Epithelial cell of prostate (primary cell): ENCODE results near the gene SIGLEC6.

Experiments
- DNase-seq: peaks from one replicate; pipeline ENCODE4 v3.0.0-alpha.2; 2011; ENCODE audit warnings: low read depth, low spot score
- H3K27ac ChIP-seq: fragments of 450-650 bp; 2 replicates; pipeline ENCODE4 v1.5.1; 2017; ENCODE audit warnings: mild to moderate bottlenecking

Gene SIGLEC6

DNA sequence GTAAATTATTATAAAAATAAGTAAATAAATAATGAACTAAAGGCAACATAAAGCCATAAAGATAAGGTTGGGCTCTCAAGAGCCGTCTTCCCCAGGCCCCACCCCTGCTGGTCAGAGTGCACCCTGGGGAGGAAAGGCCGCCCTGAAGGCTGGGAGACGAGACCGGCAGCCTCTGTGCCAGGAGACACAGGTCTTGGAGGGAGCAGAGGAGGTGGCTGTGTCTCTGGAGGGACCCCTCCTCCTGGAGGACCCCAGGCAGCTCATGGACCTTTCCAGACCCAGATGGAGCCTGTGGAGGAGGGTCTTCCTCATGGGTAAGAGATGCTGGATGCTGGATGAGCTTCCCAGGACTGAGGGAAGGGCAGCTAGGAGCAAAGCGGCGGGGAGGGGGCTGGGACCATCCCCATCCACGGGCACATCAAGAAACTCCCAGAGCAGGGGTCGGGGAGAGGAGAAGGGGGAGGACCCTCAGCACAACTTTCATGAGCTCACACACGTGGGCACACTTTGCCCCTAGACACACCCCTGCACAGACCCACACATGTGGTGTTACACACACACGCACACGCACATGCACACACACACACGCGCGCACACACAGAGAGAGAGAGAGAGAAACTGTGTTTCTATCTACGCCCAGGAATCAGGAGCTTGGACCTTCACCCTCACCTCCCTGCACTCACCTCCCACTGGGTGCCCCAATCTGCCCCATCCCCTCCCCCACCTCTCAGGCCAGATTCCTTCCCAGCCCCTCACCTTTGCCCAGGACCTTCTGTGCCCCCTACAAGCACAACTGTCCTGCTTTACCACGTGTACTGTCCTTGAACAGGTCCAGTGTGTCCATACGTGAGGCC is 52.9 kb downstream of the SIGLEC6 start, which contains the start of gene CEACAM18:
CEACAM18 (plus strand) TSS at position 159 of the 854 bp plus-strand sequence.
- H3K27ac ChIP-seq, result no peak within 1 kb of the TSS
- no peak for DNase-seq

- DNase-seq, result no peak
- H3K27ac ChIP-seq, result no peak overlapping the region
These were observed 54.1 kb downstream of the SIGLEC6 start for GRCh38 chr19:51477344-51477743.

GRCh38 chr19:51476164-51476563 is 55.3 kb downstream of the SIGLEC6 start:
- H3K27ac ChIP-seq, result no peak overlapping the region
- DNase-seq, result no peak

DNA sequence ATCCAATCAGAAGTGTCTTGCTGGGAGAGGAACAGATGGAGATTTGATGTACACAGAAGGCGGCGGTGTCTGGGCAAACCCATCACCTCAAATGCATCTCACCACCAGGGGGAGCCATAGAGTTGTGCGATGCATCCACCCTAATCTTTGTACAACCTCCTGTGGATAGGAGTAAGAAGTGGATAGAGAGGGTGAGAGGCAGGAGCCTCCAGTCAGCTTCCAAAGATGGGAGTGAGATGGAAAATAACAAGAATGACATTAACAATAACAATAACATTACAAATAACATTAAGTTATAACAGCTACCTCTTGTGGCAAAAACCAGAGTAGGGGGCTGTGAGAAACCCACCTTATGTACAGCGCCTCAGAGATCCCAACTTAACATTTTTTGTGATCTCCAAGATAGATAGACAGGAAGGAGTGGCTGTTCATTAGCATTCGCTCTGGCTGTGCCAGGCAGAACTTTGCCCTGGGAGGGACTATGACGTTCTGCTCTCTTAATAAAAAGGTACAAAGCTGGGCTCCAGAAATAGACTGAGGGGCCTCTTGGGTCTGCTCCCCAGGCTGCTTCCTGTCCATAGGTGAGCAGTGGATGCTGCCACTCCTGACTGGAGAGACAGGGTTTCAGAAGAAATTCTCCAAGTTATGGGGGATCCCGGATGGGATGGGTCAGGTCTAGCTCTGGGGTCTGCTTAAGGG is 58.3 kb downstream of the SIGLEC6 start:
- no peak for DNase-seq
- H3K27ac ChIP-seq, result no peak overlapping the region

GRCh38 chr19:51472607-51473006 is 58.9 kb downstream of the SIGLEC6 start:
- DNase-seq, result no peak
- H3K27ac ChIP-seq, result no peak overlapping the region

DNA sequence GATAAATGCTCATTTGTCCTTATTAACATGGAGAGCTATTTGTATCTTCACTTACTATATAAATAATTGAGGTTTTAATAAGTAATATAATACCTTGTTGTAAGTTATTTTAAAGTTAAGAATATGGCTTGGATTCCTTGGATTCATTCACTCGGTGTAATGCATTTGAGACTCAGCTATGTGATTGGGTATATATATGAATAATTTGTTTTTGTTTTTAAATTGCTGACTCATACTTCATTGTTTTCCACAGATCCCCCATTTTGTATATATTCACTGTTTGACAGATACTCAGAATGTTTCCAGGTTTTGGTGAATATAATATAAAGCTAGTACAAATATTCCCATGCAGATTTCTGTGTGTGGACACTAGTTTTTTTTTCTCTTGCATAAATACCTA is 59.9 kb downstream of the SIGLEC6 start:
- DNase-seq, result no peak
- no peak overlapping the region for H3K27ac ChIP-seq

- H3K27ac ChIP-seq, result no peak overlapping the region
- no peak for DNase-seq
These were observed 60.5 kb downstream of the SIGLEC6 start for GRCh38 chr19:51470966-51471365.

GRCh38 chr19:51469629-51470028 is 61.8 kb downstream of the SIGLEC6 start:
- H3K27ac ChIP-seq, result no peak overlapping the region
- DNase-seq, result no peak

DNA sequence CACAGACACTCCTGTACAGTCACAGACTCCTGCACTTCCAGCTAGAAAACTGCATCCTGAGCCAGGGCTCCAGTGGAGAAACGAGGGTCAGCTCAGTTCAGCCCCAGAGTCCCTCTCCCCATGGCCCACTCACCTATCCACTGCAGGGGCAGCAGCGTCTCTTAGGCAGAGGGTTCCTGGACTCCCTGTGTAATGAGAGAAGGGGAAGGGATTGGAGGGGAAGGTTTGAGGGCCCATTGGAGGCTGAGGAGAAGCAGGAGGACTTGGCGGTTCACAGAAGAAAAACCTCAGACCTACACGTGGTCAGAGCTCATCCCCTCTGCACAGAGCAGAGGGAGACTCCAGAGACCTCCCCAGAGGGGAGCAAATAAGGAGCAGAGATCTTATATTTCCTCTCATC is 62.3 kb downstream of the SIGLEC6 start:
- no peak for DNase-seq
- H3K27ac ChIP-seq, result no peak overlapping the region

DNA sequence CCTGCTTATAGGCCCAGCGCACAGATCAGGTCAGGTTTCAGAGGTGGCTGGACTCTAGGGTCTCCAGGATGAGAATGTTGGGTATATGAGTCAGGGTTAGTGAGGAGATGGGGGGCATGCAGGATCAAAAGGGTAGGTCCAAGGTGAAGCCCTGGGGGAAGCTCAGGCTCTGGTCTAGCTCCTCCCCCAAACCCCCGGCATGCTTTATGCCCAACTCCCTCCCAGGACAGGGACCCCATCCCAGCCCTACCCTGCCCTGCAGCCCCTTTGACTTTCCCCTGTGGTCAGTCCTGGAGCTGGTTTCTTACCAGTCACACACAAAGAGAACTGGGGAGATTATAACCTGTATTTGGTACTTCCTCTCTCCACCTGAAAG is 62.9 kb downstream of the SIGLEC6 start:
- no peak overlapping the region for H3K27ac ChIP-seq
- DNase-seq, result no peak

DNA sequence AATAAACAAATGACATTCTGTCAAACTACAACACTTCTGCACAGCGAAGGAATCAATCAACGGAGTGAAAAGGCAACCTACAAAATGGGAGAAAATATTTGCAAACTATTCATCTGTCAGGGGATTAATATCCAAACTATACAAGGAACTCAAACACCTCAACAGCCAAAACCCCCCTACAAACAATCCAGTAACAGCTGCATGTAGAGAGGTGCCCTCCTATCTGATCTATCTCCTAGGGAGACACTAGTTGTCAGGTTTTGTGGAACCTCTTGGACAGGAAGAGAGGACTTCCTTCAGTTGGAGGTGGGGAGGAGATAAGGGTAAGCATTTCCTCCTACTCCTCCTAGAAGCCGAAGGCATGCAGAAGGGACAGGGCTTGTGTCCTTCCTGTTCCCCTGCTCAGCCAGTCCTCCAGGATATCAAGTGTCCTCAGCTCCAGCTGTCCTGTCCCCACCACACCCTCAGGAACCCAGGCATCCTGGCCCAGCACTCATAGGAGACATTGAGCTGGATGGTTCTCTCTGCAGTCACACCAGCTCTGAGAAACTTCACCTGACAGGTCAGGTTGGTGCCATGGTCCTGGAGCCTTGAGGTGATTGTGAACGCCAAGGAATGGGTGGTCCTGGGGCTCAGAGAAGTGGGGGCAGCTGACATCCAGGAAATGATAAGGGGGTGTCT is 63.5 kb downstream of the SIGLEC6 start:
- DNase-seq, result no peak
- no peak overlapping the region for H3K27ac ChIP-seq
